ENCODE results near the gene SETD1B.
"Not testable (repeated sequence)": the region's sequence is repeated elsewhere in the genome, so short reads cannot be mapped to it uniquely, and the experiment has no call there.

SETD1B gene

GRCh38 chr12:121860257-121860656 lies 56.4 kb downstream of the SETD1B start:
- DNase-seq: no peak

- not testable (repeated sequence) for DNase-seq
Observed at GRCh38 chr12:121860699-121861098, 56.9 kb downstream of the SETD1B start.

- DNase-seq: no peak
Observed at GRCh38 chr12:121861636-121862254, 57.9 kb downstream of the SETD1B start.

GRCh38 chr12:121866331-121866730 lies 62.5 kb downstream of the SETD1B start:
- no peak for DNase-seq

- not testable (repeated sequence) for DNase-seq
Observed at GRCh38 chr12:121869229-121869628, 65.4 kb downstream of the SETD1B start.

- no peak for DNase-seq
Observed at GRCh38 chr12:121871467-121871866, 67.7 kb downstream of the SETD1B start.

GRCh38 chr12:121872546-121873215 lies 68.9 kb downstream of the SETD1B start:
- DNase-seq: no peak

GRCh38 chr12:121873216-121873569 lies 69.4 kb downstream of the SETD1B start:
- DNase-seq: no peak

GRCh38 chr12:121874071-121874470 lies 70.3 kb downstream of the SETD1B start:
- DNase-seq: no peak

- no peak for DNase-seq
Observed at GRCh38 chr12:121875582-121875981, 71.8 kb downstream of the SETD1B start.

GRCh38 chr12:121876080-121876447 lies 72.3 kb downstream of the SETD1B start:
- DNase-seq: not testable (repeated sequence)
